Activated CD4-positive, CD25-positive, alpha-beta regulatory T cell treated with anti-CD3 and anti-CD28 coated beads, Interleukin-2, amount 50 U/mL, for 24 hours (primary cell): ENCODE data around the gene C11orf68.
"Not testable (repeated sequence)": the region's sequence is repeated elsewhere in the genome, so short reads cannot be mapped to it uniquely, and the experiment has no call there.

Source experiments
- ATAC-seq, 2 donors: fragments of 150-1000 bp; cut with Tn5 transposase; one replicate each; pipeline ENCODE4 v1.10.0; 2021; ENCODE audit warnings: mild to moderate bottlenecking in 1 of 2, moderate library complexity in 1 of 2

Gene C11orf68

DNA sequence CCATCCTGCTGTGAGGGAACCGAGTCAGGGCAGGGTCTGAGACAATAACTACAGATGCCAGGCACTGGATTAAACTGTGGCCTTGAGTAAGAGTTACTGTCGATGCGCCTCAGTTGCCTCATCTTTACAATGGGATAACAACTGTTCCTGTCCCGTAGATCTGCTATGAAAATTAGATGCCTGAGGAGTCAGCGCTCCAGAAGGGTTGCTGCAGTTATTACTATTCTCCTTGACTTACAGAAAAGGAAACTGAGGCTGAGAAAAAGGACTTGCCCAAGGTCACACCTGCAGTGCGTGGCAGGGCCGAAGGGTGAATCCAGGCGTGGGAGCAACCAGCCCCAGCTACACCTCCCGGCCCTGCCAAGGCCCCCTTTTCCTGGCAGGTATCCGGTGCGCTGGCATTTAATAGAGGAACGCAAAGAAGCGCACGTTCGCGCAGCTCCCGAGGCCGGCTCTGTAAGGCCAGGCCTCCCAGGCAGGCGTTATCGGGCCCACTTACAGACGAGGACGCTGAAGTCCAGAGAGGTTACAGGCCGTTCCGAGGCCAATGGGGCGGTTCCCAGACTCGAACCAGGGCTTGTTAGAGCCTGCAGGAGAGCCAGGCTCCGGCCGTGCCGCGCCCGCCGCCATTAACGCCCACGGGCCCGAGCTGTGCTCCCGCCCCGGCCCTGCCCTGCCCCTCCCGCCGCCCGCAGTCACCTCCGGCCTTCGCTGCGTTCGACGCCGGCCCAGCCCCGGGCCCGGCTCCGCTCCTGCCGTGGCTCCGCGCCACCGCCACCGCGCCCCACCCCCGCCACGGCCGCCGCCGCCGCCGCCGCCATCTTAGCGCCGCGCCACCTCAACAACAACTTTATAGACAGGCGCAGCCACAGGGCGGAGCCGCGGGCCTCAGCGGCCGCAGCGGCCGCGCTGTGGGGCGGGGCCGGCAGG, at the start of gene C11orf68:
C11orf68 (minus strand) TSS at position 852 of the 930 bp plus-strand sequence; CDS start at position 821, 31 bp downstream.
- ATAC-seq = peak; percentile 71 to 74

DNA sequence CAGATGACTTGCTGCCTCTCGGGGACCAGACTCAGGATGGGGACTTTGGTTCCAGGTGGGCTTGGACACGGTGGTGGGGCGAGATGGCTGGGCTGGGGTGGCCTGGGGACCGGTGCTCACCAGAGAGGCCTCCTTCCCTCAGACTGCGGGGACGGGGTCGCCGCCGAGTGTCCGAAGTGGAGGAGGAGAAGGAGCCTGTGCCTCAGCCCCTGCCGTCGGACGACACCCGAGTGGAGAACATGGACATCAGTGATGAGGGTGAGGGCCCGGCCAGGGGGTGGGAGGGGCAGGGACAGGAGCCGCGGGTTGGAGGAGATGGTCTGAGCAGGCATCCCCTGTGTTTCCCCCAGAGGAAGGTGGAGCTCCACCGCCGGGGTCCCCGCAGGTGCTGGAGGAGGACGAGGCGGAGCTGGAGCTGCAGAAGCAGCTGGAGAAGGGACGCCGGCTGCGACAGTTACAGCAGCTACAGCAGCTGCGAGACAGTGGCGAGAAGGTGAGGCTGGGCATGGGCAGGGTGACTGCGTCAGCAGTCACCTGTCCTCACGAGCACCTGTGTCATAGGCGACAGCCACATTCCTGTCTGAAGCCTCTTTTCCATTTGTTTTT, 48.6 kb upstream of the C11orf68 start:
- no peak for ATAC-seq

DNA sequence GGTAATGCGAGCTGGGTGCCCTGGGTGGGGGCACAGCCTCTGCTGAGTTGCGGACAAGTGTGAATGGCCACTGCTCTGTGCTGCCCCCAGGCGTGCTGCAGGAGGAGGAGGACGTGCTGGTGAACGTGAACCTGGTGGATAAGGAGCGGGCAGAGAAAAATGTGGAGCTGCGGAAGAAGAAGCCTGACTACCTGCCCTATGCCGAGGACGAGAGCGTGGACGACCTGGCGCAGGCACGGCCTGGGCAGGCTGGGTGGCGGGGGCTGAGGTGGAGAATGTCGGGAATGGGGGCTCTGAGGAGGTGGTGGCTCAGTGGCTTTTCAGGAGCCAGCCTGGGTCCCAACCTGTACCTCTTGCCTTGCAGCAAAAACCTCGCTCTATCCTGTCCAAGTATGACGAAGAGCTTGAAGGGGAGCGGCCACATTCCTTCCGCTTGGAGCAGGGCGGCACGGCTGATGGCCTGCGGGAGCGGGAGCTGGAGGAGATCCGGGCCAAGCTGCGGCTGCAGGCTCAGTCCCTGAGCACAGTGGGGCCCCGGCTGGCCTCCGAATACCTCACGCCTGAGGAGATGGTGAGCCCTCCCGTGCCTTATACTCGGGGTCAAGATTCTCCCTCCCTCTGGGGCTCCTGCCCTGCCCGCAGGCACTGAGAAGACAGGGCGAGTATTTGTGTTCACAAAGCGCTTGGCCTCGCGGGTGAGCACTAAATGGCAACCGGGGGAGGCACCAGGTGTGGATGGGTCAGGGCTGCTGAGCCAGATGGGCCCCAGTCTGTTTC, 47.3 kb upstream of the C11orf68 start:
- ATAC-seq = no peak

DNA sequence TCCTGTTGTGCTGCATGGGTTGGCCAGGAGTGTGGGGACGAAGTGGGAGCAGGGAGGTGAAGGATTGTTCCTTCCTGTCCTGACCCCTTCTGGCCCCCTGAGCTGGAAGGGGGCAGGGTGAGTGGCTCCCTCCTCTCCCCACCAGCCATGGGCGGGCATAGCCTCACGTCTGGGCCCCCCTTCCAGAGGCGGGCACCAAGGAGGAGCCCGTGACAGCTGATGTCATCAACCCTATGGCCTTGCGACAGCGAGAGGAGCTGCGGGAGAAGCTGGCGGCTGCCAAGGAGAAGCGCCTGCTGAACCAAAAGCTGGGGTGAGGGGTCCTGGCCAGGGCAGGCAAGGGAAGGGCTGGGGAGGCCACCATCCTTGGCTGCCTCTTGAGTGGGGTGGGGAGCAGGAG, 46.0 kb upstream of the C11orf68 start:
- no peak for ATAC-seq

DNA sequence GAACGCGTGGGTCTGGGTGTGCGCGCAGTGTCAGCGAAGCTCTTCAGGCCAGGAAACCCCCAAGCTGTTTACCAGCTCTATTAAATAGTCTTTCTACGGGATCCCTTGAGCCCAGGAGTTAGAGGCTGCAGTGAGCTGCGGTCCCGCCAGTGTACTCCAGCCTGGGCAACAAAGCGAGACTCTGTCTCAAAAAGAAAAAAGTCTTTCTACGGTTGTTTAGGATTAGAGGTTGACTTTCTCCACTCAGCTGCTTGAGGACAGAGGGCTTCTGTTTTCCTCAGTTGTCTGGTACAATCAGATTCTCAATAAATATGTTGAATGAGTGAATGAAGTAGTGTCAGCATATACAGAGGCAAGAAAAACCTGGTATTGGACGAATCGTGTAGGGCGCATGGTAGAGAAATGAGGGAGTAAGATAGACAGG, 43.3 kb upstream of the C11orf68 start:
- no peak for ATAC-seq

DNA sequence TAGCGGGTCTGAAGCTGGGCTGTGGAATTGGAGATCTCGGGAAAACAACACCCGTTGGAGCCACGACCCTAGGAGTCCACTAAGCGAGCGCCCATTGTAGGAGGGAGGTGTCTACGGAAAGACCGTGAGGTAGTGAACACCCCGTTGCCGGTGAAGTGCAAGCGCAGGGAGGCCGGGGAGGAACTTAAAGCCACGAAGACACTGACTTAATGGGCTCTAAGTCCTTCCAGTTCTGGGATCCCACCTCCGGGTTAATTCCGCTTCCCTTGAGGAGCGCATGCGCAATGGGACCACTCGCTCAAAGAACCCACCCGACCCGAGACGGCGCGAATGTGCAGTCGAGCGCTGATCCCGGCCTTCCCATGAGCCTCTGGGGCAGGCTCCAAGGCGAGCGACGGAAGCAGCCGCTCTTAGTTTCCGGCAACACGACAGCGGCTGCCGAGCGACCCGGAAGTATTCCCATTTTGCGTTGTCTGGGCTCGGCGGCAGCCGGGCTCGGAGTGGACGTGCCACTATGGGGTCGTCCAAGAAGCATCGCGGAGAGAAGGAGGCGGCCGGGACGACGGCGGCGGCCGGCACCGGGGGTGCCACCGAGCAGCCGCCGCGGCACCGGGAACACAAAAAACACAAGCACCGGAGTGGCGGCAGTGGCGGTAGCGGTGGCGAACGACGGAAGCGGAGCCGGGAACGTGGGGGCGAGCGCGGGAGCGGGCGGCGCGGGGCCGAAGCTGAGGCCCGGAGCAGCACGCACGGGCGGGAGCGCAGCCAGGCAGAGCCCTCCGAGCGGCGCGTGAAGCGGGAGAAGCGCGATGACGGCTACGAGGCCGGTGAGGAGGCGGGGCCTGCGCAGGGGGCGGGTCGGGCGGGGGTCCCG, 42.6 kb upstream of the C11orf68 start, which contains the start of gene SART1:
SART1 (plus strand) TSS at position 468 of the 874 bp plus-strand sequence; CDS start at position 515, 47 bp downstream.
- peak; percentile 93 to 94 for ATAC-seq

DNA sequence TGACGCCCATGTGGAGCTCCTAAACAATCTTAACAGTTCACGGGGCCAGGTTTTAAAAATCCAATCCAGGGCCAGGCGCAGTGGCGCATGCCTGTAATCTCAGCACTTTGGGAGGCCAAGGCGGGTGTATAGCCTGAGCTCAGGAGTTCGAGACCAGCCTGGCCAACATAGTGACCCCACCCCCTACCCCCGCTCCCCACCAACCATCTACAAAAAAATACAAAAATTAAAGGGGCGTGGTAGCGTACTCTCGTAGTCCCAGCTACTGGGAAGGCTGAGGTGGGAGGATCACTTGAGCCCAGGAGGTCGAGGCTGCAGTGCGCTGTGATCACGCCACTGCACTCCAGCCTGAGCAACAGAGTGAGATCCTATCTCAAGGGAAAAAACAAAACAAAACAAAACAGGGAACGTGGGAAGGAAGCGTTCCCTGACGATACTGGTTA, 42.0 kb upstream of the C11orf68 start:
- ATAC-seq = no peak

DNA sequence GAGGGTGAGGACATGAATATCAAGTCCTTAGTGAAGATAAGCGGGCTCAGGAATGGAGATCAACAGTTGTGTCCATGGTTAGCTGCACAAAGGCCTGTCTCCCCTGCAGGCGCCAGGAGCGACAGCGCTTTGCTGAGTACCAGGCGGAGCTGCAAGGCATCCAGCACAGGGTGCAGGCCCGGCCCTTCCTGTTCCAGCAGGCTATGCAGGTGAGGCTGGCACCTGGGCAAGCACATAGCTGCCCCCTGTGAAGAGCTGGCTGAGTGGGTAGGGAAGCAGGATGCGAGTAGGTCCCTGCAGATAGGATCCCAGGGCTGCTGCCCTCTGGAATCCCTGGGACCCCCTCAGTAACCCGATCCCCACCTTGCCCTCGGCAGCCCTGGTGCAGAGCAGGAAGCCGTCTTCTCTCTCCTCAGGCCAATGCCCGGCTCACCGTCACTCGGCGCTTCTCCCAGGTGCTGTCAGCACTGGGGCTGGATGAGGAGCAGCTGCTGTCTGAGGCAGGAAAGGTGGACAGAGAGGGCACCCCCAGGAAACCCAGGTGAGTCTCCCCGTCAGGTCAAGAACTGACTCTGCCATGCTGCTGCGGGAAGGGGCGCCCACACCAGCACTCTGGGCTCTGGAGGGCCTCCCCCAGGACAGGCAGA, 40.0 kb upstream of the C11orf68 start:
- ATAC-seq = no peak

DNA sequence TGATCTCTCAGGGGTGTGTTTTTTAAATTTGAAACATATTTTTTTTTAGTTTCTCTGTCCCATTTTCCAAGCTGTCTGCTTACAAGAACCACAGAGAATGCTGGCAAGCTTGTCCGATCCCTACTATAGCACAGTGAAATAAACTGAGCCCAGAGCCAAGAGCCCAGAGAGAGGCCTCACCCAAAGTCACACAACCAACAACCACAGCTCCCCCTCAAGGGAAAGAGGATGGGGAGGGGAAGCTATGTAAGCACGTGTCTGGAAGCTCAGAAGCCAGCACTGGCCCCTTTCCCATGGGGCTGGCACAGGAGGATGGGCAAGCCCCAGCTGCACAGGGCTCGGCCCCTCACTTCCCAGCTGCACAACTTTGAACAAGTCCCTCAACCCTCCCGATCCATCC, 39.4 kb upstream of the C11orf68 start:
- ATAC-seq = no peak

DNA sequence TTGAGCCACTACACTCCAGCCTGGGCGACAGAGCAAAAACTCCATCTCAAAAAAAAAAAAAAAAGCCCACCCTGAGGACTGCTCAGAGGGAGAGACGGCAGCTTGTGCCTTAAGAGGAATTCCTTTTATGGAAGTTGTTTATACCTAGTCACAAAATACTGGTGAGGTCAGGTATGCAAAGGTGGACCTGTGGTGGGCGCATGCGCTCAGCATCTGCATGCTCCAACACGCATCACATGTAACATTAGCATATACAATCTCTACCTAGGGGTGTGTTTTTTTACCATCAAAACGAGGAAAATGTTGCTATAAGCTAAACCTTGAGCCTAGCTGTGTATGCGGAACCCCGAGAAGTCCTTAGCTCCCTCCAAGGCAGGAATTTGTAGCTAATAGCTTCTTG, 35.9 kb upstream of the C11orf68 start:
- no peak for ATAC-seq

DNA sequence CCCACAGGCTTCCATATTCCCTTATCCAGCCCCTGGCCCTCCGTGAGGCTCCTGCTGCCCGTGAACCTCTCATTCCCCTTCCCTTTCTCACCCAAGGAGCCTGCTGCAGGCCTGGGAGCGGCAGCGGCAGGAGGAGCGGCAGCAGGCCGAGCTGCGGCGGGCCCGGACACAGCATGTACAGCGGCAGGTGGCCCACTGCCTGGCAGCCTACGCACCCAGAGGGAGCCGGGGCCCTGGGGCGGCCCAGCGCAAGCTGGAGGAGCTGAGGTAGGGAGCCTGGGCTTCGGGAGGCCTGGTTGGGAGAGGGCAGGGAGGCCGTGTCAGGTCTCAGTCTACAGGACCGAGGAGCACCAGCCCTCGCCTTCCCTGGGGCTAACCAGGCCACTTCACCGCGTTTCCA, 34.6 kb upstream of the C11orf68 start:
- no peak for ATAC-seq

DNA sequence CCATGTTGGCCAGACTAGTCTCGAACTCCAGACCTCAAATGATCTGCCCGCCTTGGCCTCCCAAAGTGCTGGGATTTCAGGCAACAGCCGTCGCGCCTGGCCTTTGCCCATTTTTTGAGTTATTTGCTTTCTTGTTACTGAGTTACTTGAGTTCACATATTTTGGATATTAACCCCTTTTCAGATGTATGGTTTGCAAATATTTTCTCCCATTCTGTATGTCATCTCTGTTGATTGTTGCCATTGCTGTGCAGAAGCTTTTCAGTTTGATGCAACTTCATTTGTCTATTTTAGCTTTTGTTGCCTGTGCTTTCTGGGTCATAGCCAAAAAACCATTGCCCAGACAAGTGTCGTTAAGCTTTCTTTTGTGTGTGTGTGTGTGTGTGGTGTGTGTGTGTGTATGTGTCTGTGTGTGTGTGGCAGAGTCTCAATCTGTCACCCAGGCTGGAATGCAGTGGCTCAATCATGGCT, 33.2 kb upstream of the C11orf68 start:
- no peak for ATAC-seq

DNA sequence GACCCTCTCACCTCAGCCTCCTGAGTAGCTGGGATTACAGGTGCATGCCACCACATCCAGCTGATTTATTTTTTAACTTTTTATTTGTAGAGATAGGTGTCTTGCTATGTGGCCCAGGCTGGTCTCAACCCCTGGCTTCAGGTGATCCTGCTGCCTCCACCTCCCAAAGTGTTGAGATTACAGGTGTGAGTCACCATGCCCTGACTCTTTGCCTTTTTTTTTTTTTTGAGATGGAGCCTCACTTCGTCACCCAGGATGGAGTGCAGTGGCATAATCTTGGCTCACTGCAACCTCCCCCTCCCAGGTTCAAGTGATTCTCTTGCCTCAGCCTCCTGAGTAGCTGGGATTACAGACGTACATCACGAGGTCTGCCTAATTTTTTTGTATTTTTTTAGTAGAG, 32.8 kb upstream of the C11orf68 start:
- ATAC-seq = not testable (repeated sequence)

DNA sequence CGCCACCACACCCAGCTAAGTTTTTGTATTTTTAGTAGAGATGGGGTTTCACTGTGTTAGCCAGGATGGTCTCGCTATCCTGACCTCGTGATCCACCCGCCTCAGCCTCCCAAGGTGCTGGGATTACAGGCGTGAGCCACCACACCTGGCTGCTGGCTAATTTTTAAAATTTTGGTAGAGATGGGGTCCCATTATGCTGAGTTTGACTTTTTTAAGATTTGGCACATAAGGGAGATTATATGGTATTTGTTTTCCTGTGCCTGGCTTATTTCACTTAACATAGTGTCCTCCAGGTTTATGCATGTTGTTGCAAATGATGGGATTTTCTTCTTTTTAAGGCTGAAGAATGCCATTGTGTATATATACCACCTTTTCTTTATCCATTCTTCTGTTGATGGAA, 31.8 kb upstream of the C11orf68 start:
- ATAC-seq = not testable (repeated sequence)

DNA sequence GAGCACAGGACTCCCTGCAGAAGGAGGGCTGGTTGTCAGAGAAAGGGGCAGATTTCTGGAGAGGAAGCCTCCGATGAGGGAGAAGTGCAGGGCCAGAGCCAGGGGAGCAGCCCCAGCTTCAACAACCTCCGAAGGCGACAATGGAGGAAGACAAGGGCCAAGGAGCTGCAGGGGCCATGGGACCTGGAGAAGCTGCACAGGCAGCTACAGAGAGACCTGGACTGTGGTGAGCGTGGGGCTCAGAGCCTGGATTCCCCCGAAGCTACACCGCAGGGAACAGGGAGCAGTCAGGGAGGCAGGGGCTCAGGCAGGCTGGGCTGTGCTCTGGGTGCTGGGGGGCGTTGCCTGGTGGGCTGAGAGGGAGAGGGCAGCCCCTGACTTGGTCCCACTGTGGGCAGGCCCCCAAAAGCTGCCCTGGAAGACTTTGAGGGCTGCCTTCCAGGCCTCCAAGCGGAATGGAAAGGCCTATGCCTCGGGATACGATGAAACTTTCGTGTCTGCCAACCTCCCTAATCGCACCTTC, 28.8 kb upstream of the C11orf68 start:
- ATAC-seq = no peak

DNA sequence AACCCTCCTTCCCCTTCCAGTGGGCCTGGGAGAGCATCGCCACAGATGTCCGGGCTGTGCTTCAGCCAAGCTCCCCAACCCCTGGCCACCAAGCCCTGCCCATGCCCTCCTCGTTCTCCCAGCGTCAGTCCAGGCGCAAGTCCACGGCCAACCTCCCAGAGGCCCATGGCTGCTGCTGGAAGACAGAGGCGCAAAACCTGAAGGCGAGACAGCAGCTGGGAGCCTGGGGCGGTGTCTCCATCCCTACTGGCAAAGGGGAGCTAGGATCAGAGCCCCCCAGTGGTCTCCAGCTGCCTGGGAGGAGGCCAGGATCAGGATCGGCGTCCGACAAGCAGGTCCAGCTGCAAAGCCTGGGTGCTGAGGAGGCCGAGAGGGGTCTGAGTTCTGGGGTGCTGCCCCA, 28.3 kb upstream of the C11orf68 start:
- ATAC-seq = no peak

DNA sequence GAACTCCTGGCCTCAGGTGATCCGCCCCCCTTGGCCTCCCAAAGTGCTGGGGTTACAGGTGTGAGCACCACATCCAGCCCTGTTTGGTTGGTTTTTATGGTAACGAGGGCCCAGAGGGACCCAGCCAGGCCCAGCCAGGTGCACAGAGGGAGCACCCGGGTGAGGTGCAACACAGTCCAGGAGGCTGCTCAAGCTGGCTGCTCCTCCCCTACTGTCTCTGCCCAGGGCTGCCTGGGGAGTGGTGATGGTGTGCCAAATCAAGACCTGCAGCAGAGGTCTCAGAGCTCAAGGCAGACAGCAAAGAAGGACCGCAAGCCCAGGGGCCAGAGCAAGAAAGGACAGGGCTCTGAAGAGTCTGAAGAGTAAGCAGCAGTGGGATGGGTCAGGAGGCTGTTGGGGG, 27.8 kb upstream of the C11orf68 start:
- ATAC-seq = no peak

DNA sequence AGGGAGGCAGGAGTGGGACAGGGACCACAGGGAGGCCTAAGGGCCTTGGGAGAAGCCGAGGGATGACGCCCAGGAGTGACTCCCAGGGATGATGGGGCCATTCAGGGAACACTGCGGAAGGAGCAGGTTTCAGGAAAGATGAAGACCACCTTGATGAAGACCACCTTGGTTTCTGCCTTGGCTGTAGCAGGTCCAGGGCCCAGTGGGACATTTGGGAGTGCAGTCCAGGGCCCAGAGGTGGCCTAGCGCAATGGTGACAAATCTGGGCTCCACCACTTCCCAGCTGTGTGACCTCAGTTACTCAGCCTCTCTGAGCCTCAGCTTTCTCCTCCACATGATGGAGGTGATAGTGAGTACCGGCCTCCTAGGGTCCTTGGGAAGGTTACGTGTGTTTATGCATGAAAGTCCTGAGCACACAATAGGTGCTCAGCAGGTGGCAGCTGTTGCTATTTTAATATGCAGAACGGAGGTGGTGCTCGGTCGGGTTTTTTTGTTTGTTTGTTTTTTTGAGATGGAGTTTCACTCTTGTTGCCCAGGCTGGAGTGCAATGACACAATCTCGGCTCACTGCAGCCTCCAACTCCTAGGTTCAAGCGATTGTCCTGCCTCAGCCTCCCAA, 27.2 kb upstream of the C11orf68 start:
- ATAC-seq = no peak

DNA sequence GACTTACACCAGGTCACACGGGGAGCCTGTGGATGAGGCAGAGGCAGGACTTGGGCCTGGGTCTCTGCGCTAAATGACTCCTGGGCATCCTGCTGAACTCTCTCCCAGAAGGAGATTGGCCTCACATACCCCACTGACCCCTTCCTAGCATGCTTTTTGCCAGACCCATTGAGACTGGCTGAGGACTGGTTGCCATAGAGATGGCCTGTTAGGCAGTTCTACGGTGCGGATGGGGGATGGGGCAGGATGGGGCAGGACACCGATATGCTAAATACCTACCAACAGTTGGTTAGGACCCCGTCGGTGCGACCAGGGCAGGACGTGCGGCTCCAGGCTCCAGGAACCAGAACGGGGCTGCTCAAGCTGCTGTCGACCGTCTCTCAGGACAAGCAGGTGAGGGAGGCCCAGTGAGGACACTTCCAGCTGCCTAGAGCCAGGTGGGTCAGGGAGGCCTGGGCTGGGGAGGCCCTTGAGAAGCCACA, 26.6 kb upstream of the C11orf68 start, which contains the start of gene TSGA10IP:
TSGA10IP (plus strand) TSS at position 51 of the 482 bp plus-strand sequence; CDS start at position 247, 196 bp downstream.
- no peak for ATAC-seq

DNA sequence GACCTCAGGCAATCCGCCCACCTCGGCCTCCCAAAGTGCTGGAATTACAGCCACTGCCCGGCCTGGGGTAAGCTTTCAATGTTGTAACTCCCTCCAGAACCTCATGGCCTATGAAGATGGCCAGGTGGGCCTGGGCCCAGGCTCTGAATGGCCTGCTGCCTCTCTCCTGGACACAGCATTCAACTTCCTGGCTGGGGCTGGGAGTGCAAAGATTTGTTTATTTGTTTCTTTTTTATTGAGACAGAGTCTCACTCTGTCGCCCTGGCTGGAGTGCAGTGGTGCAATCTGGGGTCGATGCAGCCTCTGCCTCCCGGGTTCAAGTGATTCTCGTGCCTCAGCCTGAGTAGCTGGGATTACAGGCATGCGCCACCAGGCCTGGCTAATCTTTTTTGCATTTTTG, 25.9 kb upstream of the C11orf68 start:
- no peak for ATAC-seq
